NCI-H187 (cell line): ENCODE data around the gene MACROD2.
"Not testable (repeated sequence)": the region's sequence is repeated elsewhere in the genome, so short reads cannot be mapped to it uniquely, and the experiment has no call there.

Source experiments
- DNase-seq, 2 experiments: peaks; one replicate each; lab custom pipeline; 2025; lab: John Stamatoyannopoulos, UW

Gene MACROD2

GRCh38 chr20:15965165-15965564, 1969.8 kb downstream of the MACROD2 start:
- DNase-seq = no peak

GRCh38 chr20:15967334-15967733, 1972.0 kb downstream of the MACROD2 start:
- DNase-seq = no peak

- DNase-seq = no peak
Measured at GRCh38 chr20:15976047-15976736, 1980.9 kb downstream of the MACROD2 start.

GRCh38 chr20:15977026-15977425, 1981.7 kb downstream of the MACROD2 start:
- DNase-seq = no peak

GRCh38 chr20:15977758-15978157, 1982.4 kb downstream of the MACROD2 start:
- no peak for DNase-seq

- DNase-seq = not testable (repeated sequence)
Measured at GRCh38 chr20:15985494-15986368, 1990.4 kb downstream of the MACROD2 start.

GRCh38 chr20:15986690-15987089, 1991.4 kb downstream of the MACROD2 start:
- no peak for DNase-seq

GRCh38 chr20:15991279-15991678, 1996.0 kb downstream of the MACROD2 start:
- no peak for DNase-seq

- DNase-seq = no peak
Measured at GRCh38 chr20:15992564-15992963, 1997.2 kb downstream of the MACROD2 start.

GRCh38 chr20:16000112-16000511, 2004.8 kb downstream of the MACROD2 start:
- DNase-seq = no peak

- no peak for DNase-seq
Measured at GRCh38 chr20:16001286-16001685, 2006.0 kb downstream of the MACROD2 start.

GRCh38 chr20:16003310-16003709, 2008.0 kb downstream of the MACROD2 start:
- no peak for DNase-seq

- no peak for DNase-seq
Measured at GRCh38 chr20:16004108-16004854, 2009.0 kb downstream of the MACROD2 start.

GRCh38 chr20:16005021-16005914, 2010.0 kb downstream of the MACROD2 start:
- no peak for DNase-seq

GRCh38 chr20:16005915-16006493, 2010.7 kb downstream of the MACROD2 start:
- DNase-seq = no peak

- DNase-seq = no peak
Measured at GRCh38 chr20:16007164-16007563, 2011.8 kb downstream of the MACROD2 start.

- DNase-seq = no peak
Measured at GRCh38 chr20:16007962-16008361, 2012.6 kb downstream of the MACROD2 start.

- no peak for DNase-seq
Measured at GRCh38 chr20:16011056-16011455, 2015.7 kb downstream of the MACROD2 start.

- no peak for DNase-seq
Measured at GRCh38 chr20:16011519-16011918, 2016.2 kb downstream of the MACROD2 start.

GRCh38 chr20:16012934-16013333, 2017.6 kb downstream of the MACROD2 start:
- not testable (repeated sequence) for DNase-seq

GRCh38 chr20:16013631-16014030, 2018.3 kb downstream of the MACROD2 start:
- DNase-seq = no peak
